H9 (cell line): ENCODE measurements around the gene HAUS1. TPM values are rescaled to one million over a fixed set of nuclear protein-coding genes. Genes with fewer than 3 reads are reported as not detected.

Source experiments
- DNase-seq: peaks from one replicate; pipeline ENCODE4 v3.0.0-alpha.2; 2017
- H2AFZ ChIP-seq: one replicate; pipeline ENCODE4 v1.6.1; 2013; ENCODE audit warnings: mild to moderate bottlenecking, low read length, control low read depth, moderate library complexity
- H2AK5ac ChIP-seq: 2 replicates; pipeline ENCODE4 v1.6.1; 2013; ENCODE audit warnings: low read length, control low read depth, mixed read lengths; ENCODE audit not compliant: insufficient read length
- H2BK120ac ChIP-seq: one replicate; pipeline ENCODE4 v1.6.1; 2013; ENCODE audit warnings: low read depth, mild to moderate bottlenecking, low read length, control low read depth, inconsistent platforms; ENCODE audit not compliant: poor library complexity, severe bottlenecking
- H2BK12ac ChIP-seq: 2 replicates; pipeline ENCODE4 v1.6.1; 2013; ENCODE audit warnings: low read length, control low read depth, mixed read lengths, low read depth; ENCODE audit not compliant: insufficient read length
- H2BK15ac ChIP-seq: 2 replicates; pipeline ENCODE4 v1.6.1; 2013; ENCODE audit warnings: low read depth, low read length, control low read depth
- H2BK20ac ChIP-seq: one replicate; pipeline ENCODE4 v1.6.1; 2013; ENCODE audit warnings: low read depth, mild to moderate bottlenecking, low read length, control low read depth, inconsistent platforms; ENCODE audit not compliant: poor library complexity, severe bottlenecking
- H2BK5ac ChIP-seq: 2 replicates; pipeline ENCODE4 v1.6.1; 2013; ENCODE audit warnings: low read length, control low read depth, mixed read lengths; ENCODE audit not compliant: insufficient read length
- H3K14ac ChIP-seq: 2 replicates; pipeline ENCODE4 v1.6.1; 2013; ENCODE audit warnings: low read length, control low read depth; ENCODE audit not compliant: insufficient read depth
- H3K18ac ChIP-seq: 2 replicates; pipeline ENCODE4 v1.6.1; 2013; ENCODE audit warnings: low read depth, mild to moderate bottlenecking, mixed read lengths, low read length, control low read depth; ENCODE audit not compliant: insufficient read length
- H3K23ac ChIP-seq: 2 replicates; pipeline ENCODE4 v1.6.1; 2013; ENCODE audit warnings: low read length, control low read depth, mixed read lengths, low read depth; ENCODE audit not compliant: insufficient read length
- H3K23me2 ChIP-seq: 2 replicates; pipeline ENCODE4 v1.6.1; 2013; ENCODE audit warnings: low read depth, mild to moderate bottlenecking, mixed read lengths, low read length, control low read depth; ENCODE audit not compliant: insufficient read length, poor library complexity, severe bottlenecking
- H3K27ac ChIP-seq: 2 replicates; pipeline ENCODE4 v1.5.1; 2013; ENCODE audit warnings: low read length, control low read depth, mixed read lengths, low read depth; ENCODE audit not compliant: insufficient read length
- H3K27me3 ChIP-seq: 2 replicates; pipeline ENCODE4 v1.6.1; 2013; ENCODE audit warnings: low read length, control low read depth, inconsistent platforms; ENCODE audit not compliant: insufficient read depth
- H3K4ac ChIP-seq: 2 replicates; pipeline ENCODE4 v1.6.1; 2013; ENCODE audit warnings: low read depth, mild to moderate bottlenecking, control low read depth, inconsistent platforms, low read length, moderate library complexity
- H3K4me1 ChIP-seq: 2 replicates; pipeline ENCODE4 v1.6.1; 2013; ENCODE audit warnings: low read length, control low read depth, inconsistent platforms; ENCODE audit not compliant: insufficient read depth
- H3K4me2 ChIP-seq: 2 replicates; pipeline ENCODE4 v1.6.1; 2013; ENCODE audit warnings: low read length, control low read depth, mixed read lengths; ENCODE audit not compliant: insufficient read length, insufficient read depth
- H3K56ac ChIP-seq: 2 replicates; pipeline ENCODE4 v1.6.1; 2013; ENCODE audit warnings: low read depth, mild to moderate bottlenecking, mixed read lengths, low read length, control low read depth; ENCODE audit not compliant: insufficient read length
- H3K79me1 ChIP-seq: 2 replicates; pipeline ENCODE4 v1.6.1; 2013; ENCODE audit warnings: low read depth, mild to moderate bottlenecking, moderate library complexity, low read length, control low read depth, inconsistent platforms; ENCODE audit not compliant: insufficient read depth, poor library complexity, severe bottlenecking
- H3K79me2 ChIP-seq: 2 replicates; pipeline ENCODE4 v1.6.1; 2013; ENCODE audit warnings: low read length, control low read depth, inconsistent platforms; ENCODE audit not compliant: insufficient read depth
- H3K9ac ChIP-seq: 2 replicates; pipeline ENCODE4 v1.6.1; 2013; ENCODE audit warnings: low read length, control low read depth, mixed read lengths; ENCODE audit not compliant: insufficient read length; ENCODE audit errors: extremely low read depth
- H3K9me3 ChIP-seq: one replicate; pipeline ENCODE4 v1.6.1; 2013; ENCODE audit warnings: low read depth, low read length, inconsistent platforms; ENCODE audit not compliant: control insufficient read depth
- H3T11ph ChIP-seq: one replicate; pipeline ENCODE4 v1.6.1; 2013; ENCODE audit warnings: mild to moderate bottlenecking, low read length, control low read depth, inconsistent platforms
- H4K20me1 ChIP-seq: one replicate; pipeline ENCODE4 v1.6.1; 2013; ENCODE audit not compliant: control insufficient read depth, insufficient read length, insufficient read depth
- H4K5ac ChIP-seq: 2 replicates; pipeline ENCODE4 v1.6.1; 2013; ENCODE audit warnings: low read depth, mild to moderate bottlenecking, mixed read lengths, low read length, control low read depth; ENCODE audit not compliant: insufficient read length
- H4K8ac ChIP-seq: replicated peaks from 2 replicates; pipeline ENCODE4 v1.6.1; 2013; ENCODE audit warnings: low read length, control low read depth, mixed read lengths, low read depth; ENCODE audit not compliant: insufficient read length
- H4K91ac ChIP-seq: 2 replicates; pipeline ENCODE4 v1.6.1; 2013; ENCODE audit warnings: low read depth, mild to moderate bottlenecking, moderate library complexity, mixed read lengths, low read length, control low read depth; ENCODE audit not compliant: insufficient read length
- H3K27ac Mint-ChIP-seq, 3 experiments: 2 replicates in 2 of 3; 3 replicates in 1 of 3; pipeline ENCODE4 v1.8.0; 2020 to 2021; ENCODE audit warnings: mixed read lengths in 3 of 3, mild to moderate bottlenecking in 1 of 3, moderate library complexity in 1 of 3
- H3K27me3 Mint-ChIP-seq: 2 replicates; pipeline ENCODE4 v1.8.0; 2021; ENCODE audit warnings: low read depth, mild to moderate bottlenecking, moderate library complexity, mixed read lengths
- H3K36me3 Mint-ChIP-seq, 3 experiments: 2 replicates in 2 of 3; 3 replicates in 1 of 3; pipeline ENCODE4 v1.8.0; 2020 to 2021; ENCODE audit warnings: low read depth in 3 of 3, mixed read lengths in 3 of 3; ENCODE audit not compliant: insufficient read depth in 1 of 3
- H3K4me1 Mint-ChIP-seq, 2 experiments: 2 replicates each; pipeline ENCODE4 v1.8.0; 2020; ENCODE audit warnings: mixed read lengths in 2 of 2
- H3K4me3 Mint-ChIP-seq, 2 experiments: 2 replicates in 1 of 2; 3 replicates in 1 of 2; pipeline ENCODE4 v1.8.0; 2020 to 2021; ENCODE audit warnings: mild to moderate bottlenecking in 2 of 2, mixed read lengths in 2 of 2, moderate library complexity in 1 of 2
- H3K9me3 Mint-ChIP-seq, 2 experiments: 2 replicates in 1 of 2; 3 replicates in 1 of 2; pipeline ENCODE4 v1.8.0; 2020; ENCODE audit warnings: mild to moderate bottlenecking in 2 of 2, mixed read lengths in 2 of 2, moderate library complexity in 1 of 2
- WGBS: extraction: QIAGEN DNeasy Blood & Tissue Kit; methylation state at CpG from one replicate; pipeline ENCODE4 v1.1.7; 2013; ENCODE audit warnings: missing lambda C conversion rate, low lambda C conversion rate, mixed read lengths; ENCODE audit not compliant: insufficient read length; ENCODE audit errors: extremely low coverage; 5-methylcytosine and 5-hydroxymethylcytosine counted together
- total RNA-seq: library from RNA; stranded (reverse); gene quantifications from 2 replicates; pipeline ENCODE4 v1.2.1, GENCODE V29; 2021
- TF ChIP-seq, protein P1 (sequence below): fragments of 200-600 bp; sonication (generic); conservative IDR thresholded peaks from 3 replicates; pipeline ENCODE4 v1.8.0; 2021; ENCODE audit warnings: antibody characterized with exemption, mild to moderate bottlenecking

HAUS1 gene
- total RNA-seq, 1 experiment from 2014 or later, result 87.0 TPM

DNA sequence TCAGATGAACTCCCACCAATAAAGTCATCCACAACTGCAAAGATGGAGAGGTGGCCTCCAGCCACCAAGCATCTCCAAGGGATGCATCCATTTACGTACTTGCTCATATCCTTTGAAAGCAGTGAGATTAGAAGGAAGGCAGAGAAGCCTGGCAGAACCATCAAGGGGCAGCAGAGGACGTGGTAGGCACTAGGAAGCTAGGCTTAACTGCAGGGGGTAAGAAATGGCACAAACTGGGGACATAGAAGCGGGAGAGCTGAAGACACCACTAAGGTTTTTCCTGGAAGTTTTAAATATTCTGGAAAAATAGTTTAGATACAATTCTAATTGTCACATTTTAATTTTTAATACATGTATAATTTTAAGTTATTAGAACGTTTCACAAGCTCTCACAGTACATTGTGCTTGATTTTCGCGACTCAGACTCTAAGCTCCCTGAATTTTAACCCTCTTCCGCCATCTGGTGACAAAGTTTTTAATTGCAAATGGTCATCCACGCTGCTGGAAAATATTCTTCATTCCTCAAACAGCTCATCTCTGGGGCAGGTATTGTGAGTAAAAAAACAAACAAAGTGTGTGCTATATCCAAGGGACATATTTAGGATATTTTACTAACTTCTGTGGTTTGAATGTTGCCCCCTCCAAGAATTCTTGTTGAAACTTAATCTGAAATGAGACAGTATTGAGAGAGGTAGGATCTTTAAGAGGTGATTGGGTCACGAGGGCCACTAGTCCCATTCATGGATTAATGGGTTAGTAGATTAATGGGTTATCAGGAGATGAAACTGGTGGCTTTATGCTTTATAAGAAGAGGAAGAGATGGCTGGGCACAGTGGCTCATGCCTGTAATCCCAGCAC is 30.5 kb upstream of the HAUS1 start:
- Histone ChIP-seq H2AK5ac (no peak overlapping the region), H3K79me2 (no peaks in the 10 kb centered on the region), H2AFZ (no peak overlapping the region), H3K14ac (no peak overlapping the region), H3K4me1 (no peaks in the 10 kb centered on the region), H3K23ac (no peak overlapping the region), H2BK120ac (no peak overlapping the region), H2BK12ac (no peak overlapping the region), H3K9ac (no peak overlapping the region), H3K79me1 (no peaks in the 10 kb centered on the region), H4K91ac (no peak overlapping the region), H3K23me2 (peaks cover 10% of the 10 kb centered on the region), H3K4me2 (no peak overlapping the region), H4K20me1 (no peaks in the 10 kb centered on the region), H3K9me3 (no peaks in the 10 kb centered on the region), H3K18ac (no peak overlapping the region), H3K4ac (no peak overlapping the region), H4K8ac (no peak overlapping the region), H3T11ph (no peak overlapping the region), H4K5ac (no peak overlapping the region), H2BK5ac (no peak overlapping the region), H3K56ac (no peak overlapping the region), H2BK20ac (no peak overlapping the region), H3K27me3 (peaks cover 5% of the 10 kb centered on the region), H2BK15ac (no peak overlapping the region), H3K27ac (no peak overlapping the region)
- DNase-seq, result no peak
- Mint-ChIP-seq H3K27ac (no peak overlapping the region), H3K4me3 (no peak overlapping the region; a peak in 1 of 5 replicates), H3K9me3 (no peaks in the 10 kb centered on the region; a peak in 1 of 5 replicates), H3K27me3 (peaks cover 30% of the 10 kb centered on the region), H3K36me3 (peaks cover 0 to 19% (median 7%) of the 10 kb centered on the region in 3 experiments; a peak in 3 of 7 replicates), H3K4me1 (peaks cover 8% of the 10 kb centered on the region in 2 experiments; a peak in 3 of 4 replicates)
- no CpG with 5 or more reads among the region's 9 CpGs for whole genome bisulfite sequencing
- TF ChIP-seq, protein P1, sequence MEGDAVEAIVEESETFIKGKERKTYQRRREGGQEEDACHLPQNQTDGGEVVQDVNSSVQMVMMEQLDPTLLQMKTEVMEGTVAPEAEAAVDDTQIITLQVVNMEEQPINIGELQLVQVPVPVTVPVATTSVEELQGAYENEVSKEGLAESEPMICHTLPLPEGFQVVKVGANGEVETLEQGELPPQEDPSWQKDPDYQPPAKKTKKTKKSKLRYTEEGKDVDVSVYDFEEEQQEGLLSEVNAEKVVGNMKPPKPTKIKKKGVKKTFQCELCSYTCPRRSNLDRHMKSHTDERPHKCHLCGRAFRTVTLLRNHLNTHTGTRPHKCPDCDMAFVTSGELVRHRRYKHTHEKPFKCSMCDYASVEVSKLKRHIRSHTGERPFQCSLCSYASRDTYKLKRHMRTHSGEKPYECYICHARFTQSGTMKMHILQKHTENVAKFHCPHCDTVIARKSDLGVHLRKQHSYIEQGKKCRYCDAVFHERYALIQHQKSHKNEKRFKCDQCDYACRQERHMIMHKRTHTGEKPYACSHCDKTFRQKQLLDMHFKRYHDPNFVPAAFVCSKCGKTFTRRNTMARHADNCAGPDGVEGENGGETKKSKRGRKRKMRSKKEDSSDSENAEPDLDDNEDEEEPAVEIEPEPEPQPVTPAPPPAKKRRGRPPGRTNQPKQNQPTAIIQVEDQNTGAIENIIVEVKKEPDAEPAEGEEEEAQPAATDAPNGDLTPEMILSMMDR, result peak; percentile 78
